Fibroblast of the aortic adventitia (primary cell): Measurements from ENCODE around the gene SDK2. TPM values are rescaled to one million over a fixed set of nuclear protein-coding genes. Genes with fewer than 3 reads are reported as not detected.

Experiments used
- DNase-seq: peaks from one replicate; pipeline ENCODE4 v3.0.0-alpha.2; 2010; ENCODE audit warnings: low read depth
- H3K4me3 ChIP-seq: 2 replicates; pipeline ENCODE4 v1.5.1; 2011; ENCODE audit warnings: low read depth, mild to moderate bottlenecking, control low read depth, low read length, moderate library complexity
- CTCF ChIP-seq: IDR thresholded peaks from 2 replicates; pipeline ENCODE4 v1.5.1; 2011; ENCODE audit warnings: mild to moderate bottlenecking, low read length, control low read depth, inconsistent platforms; ENCODE audit not compliant: insufficient read depth
- total RNA-seq: library from RNA; depleted of rRNA; stranded (reverse); fragments of >200 nt; gene quantifications from 2 replicates; pipeline ENCODE4 v1.2.3, GENCODE V29; 2012; ENCODE audit warnings: low replicate concordance

Gene SDK2
- total RNA-seq, 1 donor: not detected

- no peak overlapping the region for H3K4me3 ChIP-seq
- TF ChIP-seq CTCF: no peak
- no peak for DNase-seq
Measured at GRCh38 chr17:73465130-73465952, 178.9 kb downstream of the SDK2 start.

GRCh38 chr17:73464447-73464846, 179.8 kb downstream of the SDK2 start:
- no peak overlapping the region for H3K4me3 ChIP-seq
- no peak for TF ChIP-seq CTCF
- DNase-seq: no peak

GRCh38 chr17:73463821-73464220, 180.4 kb downstream of the SDK2 start:
- no peak overlapping the region for H3K4me3 ChIP-seq
- no peak for DNase-seq
- TF ChIP-seq CTCF: no peak

- TF ChIP-seq CTCF: no peak
- H3K4me3 ChIP-seq: no peak overlapping the region
- DNase-seq: no peak
Measured at GRCh38 chr17:73462823-73463222, 181.4 kb downstream of the SDK2 start.

- no peak for DNase-seq
- H3K4me3 ChIP-seq: no peak overlapping the region
- no peak for TF ChIP-seq CTCF
Measured at GRCh38 chr17:73459980-73460379, 184.3 kb downstream of the SDK2 start.

GRCh38 chr17:73455767-73456166, 188.5 kb downstream of the SDK2 start:
- no peak overlapping the region for H3K4me3 ChIP-seq
- no peak for TF ChIP-seq CTCF
- no peak for DNase-seq
